ENCODE results near the gene RAB11B. TPM values are rescaled to one million over a fixed set of nuclear protein-coding genes. Genes with fewer than 3 reads are reported as not detected.

RAB11B gene
- total and polyA plus RNA-seq, 2 of the 13 experiments (the other 11 are each of a cell fraction or from before 2014, with no cell fraction given), result 6.0 to 28.4 TPM

- TF ChIP-seq, protein P1, sequence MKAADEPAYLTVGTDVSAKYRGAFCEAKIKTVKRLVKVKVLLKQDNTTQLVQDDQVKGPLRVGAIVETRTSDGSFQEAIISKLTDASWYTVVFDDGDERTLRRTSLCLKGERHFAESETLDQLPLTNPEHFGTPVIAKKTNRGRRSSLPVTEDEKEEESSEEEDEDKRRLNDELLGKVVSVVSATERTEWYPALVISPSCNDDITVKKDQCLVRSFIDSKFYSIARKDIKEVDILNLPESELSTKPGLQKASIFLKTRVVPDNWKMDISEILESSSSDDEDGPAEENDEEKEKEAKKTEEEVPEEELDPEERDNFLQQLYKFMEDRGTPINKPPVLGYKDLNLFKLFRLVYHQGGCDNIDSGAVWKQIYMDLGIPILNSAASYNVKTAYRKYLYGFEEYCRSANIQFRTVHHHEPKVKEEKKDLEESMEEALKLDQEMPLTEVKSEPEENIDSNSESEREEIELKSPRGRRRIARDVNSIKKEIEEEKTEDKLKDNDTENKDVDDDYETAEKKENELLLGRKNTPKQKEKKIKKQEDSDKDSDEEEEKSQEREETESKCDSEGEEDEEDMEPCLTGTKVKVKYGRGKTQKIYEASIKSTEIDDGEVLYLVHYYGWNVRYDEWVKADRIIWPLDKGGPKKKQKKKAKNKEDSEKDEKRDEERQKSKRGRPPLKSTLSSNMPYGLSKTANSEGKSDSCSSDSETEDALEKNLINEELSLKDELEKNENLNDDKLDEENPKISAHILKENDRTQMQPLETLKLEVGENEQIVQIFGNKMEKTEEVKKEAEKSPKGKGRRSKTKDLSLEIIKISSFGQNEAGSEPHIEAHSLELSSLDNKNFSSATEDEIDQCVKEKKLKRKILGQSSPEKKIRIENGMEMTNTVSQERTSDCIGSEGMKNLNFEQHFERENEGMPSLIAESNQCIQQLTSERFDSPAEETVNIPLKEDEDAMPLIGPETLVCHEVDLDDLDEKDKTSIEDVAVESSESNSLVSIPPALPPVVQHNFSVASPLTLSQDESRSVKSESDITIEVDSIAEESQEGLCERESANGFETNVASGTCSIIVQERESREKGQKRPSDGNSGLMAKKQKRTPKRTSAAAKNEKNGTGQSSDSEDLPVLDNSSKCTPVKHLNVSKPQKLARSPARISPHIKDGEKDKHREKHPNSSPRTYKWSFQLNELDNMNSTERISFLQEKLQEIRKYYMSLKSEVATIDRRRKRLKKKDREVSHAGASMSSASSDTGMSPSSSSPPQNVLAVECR (CRISPR knock-in tag; IDR thresholded peaks at IDR 0.05; ENCODE audit: borderline replicate concordance), result peak; percentile 55; the same call in 1 of the 2 replicates
- TF ChIP-seq PATZ1 (CRISPR knock-in tag; IDR thresholded peaks at IDR 0.05) (peak; percentile 73), HHEX (CRISPR knock-in tag; IDR thresholded peaks at IDR 0.05) (peak; percentile 58), ZNF484 (CRISPR knock-in tag; IDR thresholded peaks at IDR 0.05; ENCODE audit: borderline replicate concordance, low read depth) (peak; percentile 98; the same call in 1 of the 2 replicates), ISX (CRISPR knock-in tag; conservative IDR thresholded peaks at IDR 0.05) (no peak), IRF2 (CRISPR knock-in tag; IDR thresholded peaks at IDR 0.05) (peak; percentile 81; the same call in 1 of the 2 replicates), DNMT3B (CRISPR knock-in tag; conservative IDR thresholded peaks at IDR 0.05) (no peak), SIX1 (CRISPR knock-in tag; IDR thresholded peaks at IDR 0.05; ENCODE audit: borderline replicate concordance) (peak; percentile 82; the same call in 1 of the 2 replicates), ZNF646 (CRISPR knock-in tag; IDR thresholded peaks at IDR 0.05) (0 out of 2 replicates have a peak, but pooled peaks have one; percentile 35)
- TF ChIP-seq, protein P2, sequence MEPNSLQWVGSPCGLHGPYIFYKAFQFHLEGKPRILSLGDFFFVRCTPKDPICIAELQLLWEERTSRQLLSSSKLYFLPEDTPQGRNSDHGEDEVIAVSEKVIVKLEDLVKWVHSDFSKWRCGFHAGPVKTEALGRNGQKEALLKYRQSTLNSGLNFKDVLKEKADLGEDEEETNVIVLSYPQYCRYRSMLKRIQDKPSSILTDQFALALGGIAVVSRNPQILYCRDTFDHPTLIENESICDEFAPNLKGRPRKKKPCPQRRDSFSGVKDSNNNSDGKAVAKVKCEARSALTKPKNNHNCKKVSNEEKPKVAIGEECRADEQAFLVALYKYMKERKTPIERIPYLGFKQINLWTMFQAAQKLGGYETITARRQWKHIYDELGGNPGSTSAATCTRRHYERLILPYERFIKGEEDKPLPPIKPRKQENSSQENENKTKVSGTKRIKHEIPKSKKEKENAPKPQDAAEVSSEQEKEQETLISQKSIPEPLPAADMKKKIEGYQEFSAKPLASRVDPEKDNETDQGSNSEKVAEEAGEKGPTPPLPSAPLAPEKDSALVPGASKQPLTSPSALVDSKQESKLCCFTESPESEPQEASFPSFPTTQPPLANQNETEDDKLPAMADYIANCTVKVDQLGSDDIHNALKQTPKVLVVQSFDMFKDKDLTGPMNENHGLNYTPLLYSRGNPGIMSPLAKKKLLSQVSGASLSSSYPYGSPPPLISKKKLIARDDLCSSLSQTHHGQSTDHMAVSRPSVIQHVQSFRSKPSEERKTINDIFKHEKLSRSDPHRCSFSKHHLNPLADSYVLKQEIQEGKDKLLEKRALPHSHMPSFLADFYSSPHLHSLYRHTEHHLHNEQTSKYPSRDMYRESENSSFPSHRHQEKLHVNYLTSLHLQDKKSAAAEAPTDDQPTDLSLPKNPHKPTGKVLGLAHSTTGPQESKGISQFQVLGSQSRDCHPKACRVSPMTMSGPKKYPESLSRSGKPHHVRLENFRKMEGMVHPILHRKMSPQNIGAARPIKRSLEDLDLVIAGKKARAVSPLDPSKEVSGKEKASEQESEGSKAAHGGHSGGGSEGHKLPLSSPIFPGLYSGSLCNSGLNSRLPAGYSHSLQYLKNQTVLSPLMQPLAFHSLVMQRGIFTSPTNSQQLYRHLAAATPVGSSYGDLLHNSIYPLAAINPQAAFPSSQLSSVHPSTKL (CRISPR knock-in tag; IDR thresholded peaks at IDR 0.05), result peak; percentile 95
These were observed 16.0 kb upstream of the RAB11B start (continued) for GRCh38 chr19:8373867-8374813.
